ENCODE data around the gene RNF115. TPM values are rescaled to one million over a fixed set of nuclear protein-coding genes. Genes with fewer than 3 reads are reported as not detected.

The RNF115 gene
- 9.6 and 15.7 TPM in 2 replicates for total RNA-seq

GRCh38 chr1:145823565-145824498 is at the start of gene RNF115, which contains the start of gene POLR3C:
Gene RNF115 (minus strand): TSS chr1:145824095. CDS start chr1:145823873, 222 bp downstream.
Gene POLR3C (plus strand): TSS chr1:145824200. CDS start chr1:145825777, 1,577 bp downstream.

GRCh38 chr1:145858901-145859490 is 35.1 kb upstream of the RNF115 start, which contains the start of gene PIAS3:
Gene PIAS3 (minus strand): TSS chr1:145859081. CDS start chr1:145858990, 91 bp downstream.

GRCh38 chr1:145845514-145846161 is 21.7 kb upstream of the RNF115 start, which contains the start of gene NUDT17:
Gene NUDT17 (plus strand): TSS chr1:145845630. CDS start chr1:145845641, 11 bp downstream.

GRCh38 chr1:145719230-145720079 is 104.4 kb downstream of the RNF115 start, which contains the start of gene CD160:
Gene CD160 (plus strand): TSS chr1:145719499. CDS start chr1:145728328, 8,829 bp downstream.

GRCh38 chr1:145707183-145707867 is 116.6 kb downstream of the RNF115 start, which contains the start of gene PDZK1:
Gene PDZK1 (minus strand): TSS chr1:145707368. CDS start chr1:145688021, 19,347 bp downstream.

Other genes starting within 250 kb of the RNF115 start
- 16.8 and 31.5 TPM in 2 replicates for gene GPR89A, start 216.1 kb downstream of the RNF115 start, total RNA-seq
- gene PDZK1, start 116.7 kb downstream of the RNF115 start, total RNA-seq: under 0.01 and 0.31 TPM in 2 replicates
- gene CD160, start 104.6 kb downstream of the RNF115 start, total RNA-seq: not detected in 2 replicates
- 20.1 and 26.9 TPM in 2 replicates for gene POLR3C, start 105 bp upstream of the RNF115 start, total RNA-seq
- gene NUDT17, start 21.5 kb upstream of the RNF115 start, total RNA-seq: 2.3 and 2.5 TPM in 2 replicates
- gene PIAS3, start 35.0 kb upstream of the RNF115 start, total RNA-seq: 4.7 and 11.0 TPM in 2 replicates
- gene ANKRD35, start 61.8 kb upstream of the RNF115 start, total RNA-seq: 0.06 and 0.16 TPM in 2 replicates
- gene ITGA10, start 86.0 kb upstream of the RNF115 start, total RNA-seq: 4.1 and 10.5 TPM in 2 replicates
- 21.2 and 32.6 TPM in 2 replicates for gene PEX11B, start 94.6 kb upstream of the RNF115 start, total RNA-seq
- 121 and 188 TPM in 2 replicates for gene RBM8A, start 103.4 kb upstream of the RNF115 start, total RNA-seq
- 13.0 and 22.0 TPM in 2 replicates for gene LIX1L, start 133.9 kb upstream of the RNF115 start, total RNA-seq
- 0.13 and 0.32 TPM in 2 replicates for gene ANKRD34A, start 140.5 kb upstream of the RNF115 start, total RNA-seq
- 11.8 and 14.1 TPM in 2 replicates for gene POLR3GL, start 140.6 kb upstream of the RNF115 start, total RNA-seq
- 84.7 and 158 TPM in 2 replicates for gene TXNIP, start 172.5 kb upstream of the RNF115 start, total RNA-seq
- gene HJV, start 197.6 kb upstream of the RNF115 start, total RNA-seq: not detected in 2 replicates

Measured in bladder microvascular endothelial cell (primary cell).